Activated CD8-positive, alpha-beta memory T cell treated with anti-CD3 and anti-CD28 coated beads for 4 hours (primary cell): Measurements from ENCODE around the gene SPOUT1.

Experiments
- DNase-seq, 2 donors: peaks; one replicate each; pipeline ENCODE4 v3.0.0-alpha.2; 2020; ENCODE audit warnings: low read depth in 2 of 2

SPOUT1 gene

GRCh38 chr9:128771745-128772519 lies 57.7 kb downstream of the SPOUT1 start, which contains the start of gene ZER1:
ZER1 (minus strand) TSS chr9:128771927; CDS start chr9:128755565, 16,362 bp downstream.
- DNase-seq = peak; percentile 86 to 88

DNA sequence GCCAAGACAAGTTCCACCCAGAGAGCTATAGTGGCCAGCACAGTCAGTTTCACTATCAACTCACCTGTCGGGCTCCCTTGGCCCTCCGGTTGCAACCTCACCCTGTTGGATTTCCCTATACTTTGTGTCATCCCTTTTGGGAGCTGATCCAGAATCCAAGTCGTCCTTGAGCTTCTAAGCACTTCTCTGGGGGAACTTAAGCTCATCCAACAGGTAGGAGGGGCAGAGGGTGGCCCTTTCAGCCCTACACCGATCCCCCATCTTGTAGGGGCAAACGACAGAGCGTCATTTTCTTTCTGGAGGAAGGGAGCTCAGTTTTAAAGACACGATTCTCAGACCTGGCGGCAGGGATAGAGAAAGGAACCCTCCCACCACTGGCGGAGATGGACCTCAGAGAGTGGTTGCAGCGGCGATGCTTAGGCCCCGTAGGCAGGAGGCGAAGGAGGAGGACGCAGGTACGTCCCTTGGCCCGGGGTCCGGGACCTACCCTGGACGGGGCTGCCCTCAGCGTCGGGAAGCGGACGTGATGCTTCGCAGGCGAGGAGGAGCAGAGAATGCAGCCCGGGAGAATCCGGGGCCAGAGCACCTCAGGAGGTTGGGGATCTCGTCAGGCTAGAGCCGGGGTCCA lies 58.4 kb downstream of the SPOUT1 start:
- no peak for DNase-seq

DNA sequence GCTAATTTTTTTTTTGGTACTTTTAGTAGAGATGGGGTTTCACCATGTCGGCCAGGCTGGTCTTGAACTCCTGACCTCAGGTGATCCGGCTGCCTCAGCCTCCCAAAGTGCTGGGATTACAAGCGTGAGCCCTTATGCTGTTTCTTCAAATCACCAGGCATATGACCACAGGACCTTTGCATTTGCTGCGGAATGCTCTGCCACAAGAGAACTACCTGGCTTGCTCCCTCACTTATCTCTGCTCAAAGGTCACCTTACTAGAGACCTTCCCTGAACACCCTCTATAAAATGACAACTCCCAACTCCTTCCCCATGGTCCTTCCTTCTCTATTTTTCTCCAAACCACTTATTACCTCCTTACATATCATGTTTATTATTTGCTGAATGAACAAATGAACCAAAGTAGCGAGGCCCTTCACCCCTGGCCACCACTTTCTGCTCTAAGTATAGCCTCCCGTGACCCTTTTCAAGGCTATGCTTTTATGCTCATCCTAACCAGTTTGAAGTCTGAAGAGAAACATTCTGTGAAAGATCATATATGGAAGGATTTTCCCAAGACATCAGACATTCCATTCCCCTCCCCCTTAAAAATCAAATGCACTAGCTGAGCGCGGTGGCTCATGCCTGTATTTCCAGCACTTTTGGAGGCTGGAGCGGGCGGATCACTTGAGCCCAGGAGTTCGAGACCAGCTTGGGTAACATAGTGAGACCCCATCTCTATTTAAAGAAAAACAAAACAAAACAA lies 59.1 kb downstream of the SPOUT1 start:
- no peak for DNase-seq
